ENCODE measurements around the gene PES1. TPM values are rescaled to one million over a fixed set of nuclear protein-coding genes. Genes with fewer than 3 reads are reported as not detected.

PES1 gene
- total RNA-seq, 4 donors from 2014 or later = 28.2 to 55.7 (median 42.9) TPM

DNA sequence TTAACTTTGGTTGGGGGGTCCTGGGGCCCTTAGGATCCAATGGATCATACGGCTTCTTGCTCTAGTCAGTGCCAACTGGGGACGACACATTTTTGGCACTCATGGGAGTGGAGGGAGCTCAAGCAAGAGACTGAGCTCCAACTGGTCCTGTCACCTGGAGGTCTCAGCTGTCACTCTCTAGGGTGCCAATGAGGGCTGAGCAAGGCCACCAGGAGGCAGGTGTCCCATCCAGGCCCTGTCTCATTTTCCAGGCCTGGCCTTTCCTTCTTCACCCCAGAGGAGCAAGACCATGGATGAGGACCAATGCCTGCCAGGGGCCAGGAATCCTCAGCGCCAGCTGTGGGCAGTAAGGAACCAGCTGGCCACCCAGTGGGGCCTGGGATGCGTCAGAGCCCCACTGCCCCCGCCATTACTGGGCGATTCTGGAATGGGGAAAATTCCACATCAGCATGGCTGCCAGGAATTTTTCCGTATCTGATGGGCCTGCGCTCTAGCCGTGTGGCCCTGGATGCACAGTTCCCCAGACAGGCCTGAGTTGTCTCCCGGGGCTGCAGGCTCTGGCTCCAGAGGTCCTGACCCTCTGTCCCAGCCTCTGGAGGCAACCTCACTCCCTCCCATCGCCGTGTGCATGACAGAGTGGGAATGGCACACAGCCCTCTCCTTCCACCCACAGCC lies 16.6 kb downstream of the PES1 start:
- peaks cover 0 to 7% (median 0%) of the 10 kb centered on the region in 4 donors for H3K27me3 ChIP-seq
- peaks cover 8 to 22% (median 18%) of the 10 kb centered on the region in 4 donors for H3K4me1 ChIP-seq
- peak overlapping the region; percentile 27 to 65 (median 46) for H3K27ac ChIP-seq (replicated peaks in 1 of 4)
- peak overlapping the region; percentile 19 to 39 (median 27) for H3K4me3 ChIP-seq
- intact Hi-C loops (cut with DNase I) = no loop called here
- H3K9me3 ChIP-seq = no peaks in the 10 kb centered on the region
- H3K36me3 ChIP-seq = peaks cover 39 to 50% (median 48%) of the 10 kb centered on the region in 4 donors
- no peak for DNase-seq (ENCODE audit: extremely low spot score)
- TF ChIP-seq, protein P1, sequence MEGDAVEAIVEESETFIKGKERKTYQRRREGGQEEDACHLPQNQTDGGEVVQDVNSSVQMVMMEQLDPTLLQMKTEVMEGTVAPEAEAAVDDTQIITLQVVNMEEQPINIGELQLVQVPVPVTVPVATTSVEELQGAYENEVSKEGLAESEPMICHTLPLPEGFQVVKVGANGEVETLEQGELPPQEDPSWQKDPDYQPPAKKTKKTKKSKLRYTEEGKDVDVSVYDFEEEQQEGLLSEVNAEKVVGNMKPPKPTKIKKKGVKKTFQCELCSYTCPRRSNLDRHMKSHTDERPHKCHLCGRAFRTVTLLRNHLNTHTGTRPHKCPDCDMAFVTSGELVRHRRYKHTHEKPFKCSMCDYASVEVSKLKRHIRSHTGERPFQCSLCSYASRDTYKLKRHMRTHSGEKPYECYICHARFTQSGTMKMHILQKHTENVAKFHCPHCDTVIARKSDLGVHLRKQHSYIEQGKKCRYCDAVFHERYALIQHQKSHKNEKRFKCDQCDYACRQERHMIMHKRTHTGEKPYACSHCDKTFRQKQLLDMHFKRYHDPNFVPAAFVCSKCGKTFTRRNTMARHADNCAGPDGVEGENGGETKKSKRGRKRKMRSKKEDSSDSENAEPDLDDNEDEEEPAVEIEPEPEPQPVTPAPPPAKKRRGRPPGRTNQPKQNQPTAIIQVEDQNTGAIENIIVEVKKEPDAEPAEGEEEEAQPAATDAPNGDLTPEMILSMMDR (IDR thresholded peaks at IDR 0.05) = no peak
- TF ChIP-seq EP300 (IDR thresholded peaks at IDR 0.05) (no peak), POLR2AphosphoS5 (IDR thresholded peaks at IDR 0.05) (no peak), POLR2A (IDR thresholded peaks at IDR 0.05; ENCODE audit: low read depth) (no peak)
- WGBS = 52% methylated on average over 9 of the region's 12 CpGs

DNA sequence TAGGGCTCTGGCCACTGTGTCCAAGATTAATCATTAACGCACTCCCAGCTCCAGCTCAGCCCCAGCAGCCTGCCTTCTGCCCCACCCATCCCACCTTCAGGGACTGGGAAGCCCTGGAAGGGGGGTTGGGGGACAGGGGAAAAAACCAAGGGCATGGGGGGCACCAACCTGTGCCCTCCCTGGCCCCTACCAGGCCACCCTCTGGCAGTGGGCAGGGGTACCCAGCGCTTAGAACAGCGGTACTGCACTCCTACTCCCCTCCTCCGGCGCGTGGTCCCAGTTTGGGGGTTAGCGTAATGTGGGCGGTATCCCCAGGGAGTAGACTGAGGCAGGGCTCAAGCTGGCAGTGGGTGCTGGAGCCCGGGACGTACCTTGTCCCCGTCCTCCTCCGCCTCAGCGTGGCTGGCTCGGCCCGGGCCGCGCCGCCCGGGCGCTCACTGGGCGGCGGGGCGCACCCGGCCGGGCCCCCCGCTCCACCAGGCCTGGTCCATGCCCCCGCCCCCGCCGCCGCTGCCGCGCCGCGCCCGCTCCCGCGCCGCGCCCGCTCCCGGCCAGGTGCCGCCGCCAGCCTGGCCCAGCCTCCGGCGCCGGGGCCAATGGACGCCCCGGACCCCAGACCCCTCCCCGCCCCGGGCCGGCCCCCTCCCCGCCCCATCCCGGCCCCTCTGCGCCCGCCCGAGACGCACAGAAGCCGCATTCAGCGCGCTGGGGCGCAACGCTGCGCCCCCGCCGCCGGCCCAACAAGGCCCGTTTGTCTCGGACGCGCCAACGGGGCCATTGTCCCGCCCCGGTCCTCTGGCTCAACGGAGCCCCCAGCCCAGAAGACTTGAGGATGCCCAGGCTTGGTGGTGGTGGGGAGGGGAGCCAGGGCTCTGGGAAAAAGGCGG lies 17.4 kb downstream of the PES1 start, which contains the start of gene GAL3ST1:
GAL3ST1 (minus strand) TSS at position 571 of the 887 bp plus-strand sequence. CDS start 17,273 bp downstream, outside the sequence.
- DNase-seq (ENCODE audit: extremely low spot score) = no peak
- 41% methylated on average over 5 of the region's 75 CpGs for WGBS
- H3K36me3 ChIP-seq = peaks cover 31 to 42% (median 40%) of the 10 kb centered on the region in 4 donors
- intact Hi-C loops (cut with DNase I) = no loop called here
- H3K4me1 ChIP-seq = peaks cover 8 to 22% (median 18%) of the 10 kb centered on the region in 4 donors
- no peaks in the 10 kb centered on the region for H3K9me3 ChIP-seq
- peak within 1 kb of the TSS; percentile 25 to 39 (median 28) for H3K4me3 ChIP-seq
- peaks cover 0 to 7% (median 0%) of the 10 kb centered on the region in 4 donors for H3K27me3 ChIP-seq
- H3K27ac ChIP-seq (replicated peaks in 1 of 4) = peak within 1 kb of the TSS; percentile 19 to 65 (median 44)
- TF ChIP-seq, protein P1 (IDR thresholded peaks at IDR 0.05) = no peak
- no peak for TF ChIP-seq POLR2AphosphoS5 (IDR thresholded peaks at IDR 0.05)
- TF ChIP-seq EP300 (IDR thresholded peaks at IDR 0.05) = no peak
- TF ChIP-seq POLR2A (IDR thresholded peaks at IDR 0.05; ENCODE audit: low read depth) = no peak

DNA sequence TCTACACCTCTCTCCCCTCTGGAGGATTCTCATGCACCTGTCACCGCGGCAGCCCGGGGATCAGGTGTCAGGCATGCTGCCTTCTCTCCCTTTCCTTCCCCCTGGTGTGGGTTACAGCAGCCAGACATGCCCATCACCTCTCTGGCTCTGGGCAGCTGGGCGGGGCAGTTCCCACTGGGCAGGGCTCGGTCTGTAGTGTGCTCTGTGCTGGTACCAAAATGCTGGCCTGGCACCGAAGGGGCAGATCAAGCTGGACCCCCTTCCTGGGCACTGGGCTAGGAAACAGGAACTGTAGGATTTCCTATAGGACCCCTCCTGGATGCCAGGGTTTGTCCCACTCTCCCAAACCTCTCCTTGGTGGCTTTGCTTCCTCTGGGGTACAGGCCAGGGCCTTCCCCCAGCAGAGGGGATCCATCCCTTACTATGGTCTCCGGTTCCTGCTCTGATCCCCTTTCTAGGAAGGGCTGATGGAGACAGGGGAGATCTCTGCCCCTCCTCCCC lies 18.1 kb downstream of the PES1 start:
- DNase-seq (ENCODE audit: extremely low spot score) = no peak
- 55% methylated on average over 5 of the region's 7 CpGs for WGBS
- peaks cover 8 to 22% (median 18%) of the 10 kb centered on the region in 4 donors for H3K4me1 ChIP-seq
- H3K9me3 ChIP-seq = no peaks in the 10 kb centered on the region
- H3K36me3 ChIP-seq = peaks cover 24 to 35% (median 33%) of the 10 kb centered on the region in 4 donors
- H3K27ac ChIP-seq (replicated peaks in 1 of 4) = peak overlapping the region in 3 of 4 donors; percentile 19 to 62 (median 20)
- peak overlapping the region in 3 of 4 donors; percentile 20 to 27 (median 25) for H3K4me3 ChIP-seq
- no peak for TF ChIP-seq POLR2A (IDR thresholded peaks at IDR 0.05; ENCODE audit: low read depth)
- no peak for TF ChIP-seq POLR2AphosphoS5 (IDR thresholded peaks at IDR 0.05)
- TF ChIP-seq EP300 (IDR thresholded peaks at IDR 0.05) = no peak
- TF ChIP-seq, protein P1 (IDR thresholded peaks at IDR 0.05) = no peak
- H3K27me3 ChIP-seq = peaks cover 0 to 7% (median 0%) of the 10 kb centered on the region in 4 donors
- intact Hi-C loops (cut with DNase I) = no loop called here

DNA sequence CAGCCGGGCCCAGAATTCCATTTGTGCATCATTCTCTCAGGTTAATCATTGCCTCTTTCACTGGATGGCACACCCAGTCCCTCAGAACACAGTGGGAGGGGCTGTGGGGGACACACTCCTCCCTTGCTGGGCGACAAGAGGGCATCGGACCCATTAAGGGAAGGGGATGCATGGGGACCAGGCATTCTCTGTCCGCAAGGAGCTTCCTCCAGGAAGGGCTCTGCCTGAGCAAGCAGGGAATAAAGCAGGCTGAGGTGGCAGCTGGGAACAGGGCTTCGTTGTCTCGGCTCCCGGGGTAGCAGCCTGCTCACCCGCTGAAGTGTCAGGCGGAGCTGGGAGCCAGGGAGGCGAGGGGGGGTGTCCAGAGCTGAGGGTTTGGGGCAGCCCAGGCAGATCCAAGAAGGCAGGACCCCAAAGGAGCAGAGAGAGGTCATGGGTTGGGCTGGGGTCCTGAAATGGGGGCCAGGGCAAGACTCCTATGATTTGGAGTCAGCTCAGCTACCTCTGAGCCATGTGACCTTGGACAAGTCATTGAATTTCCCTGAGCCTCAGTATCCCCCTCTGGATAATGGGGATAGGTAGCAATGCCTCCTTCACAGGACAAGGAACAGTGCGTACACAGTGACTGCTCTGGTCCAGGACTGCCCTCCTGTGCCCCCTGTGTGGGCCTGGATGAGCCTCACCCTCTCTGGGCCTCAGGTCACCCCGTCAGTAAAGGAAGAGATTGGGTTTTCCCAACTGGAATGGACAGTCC lies 18.7 kb downstream of the PES1 start:
- Histone ChIP-seq H3K27ac (replicated peaks in 1 of 4) (no peak overlapping the region), H3K27me3 (peaks cover 0 to 13% (median 0%) of the 10 kb centered on the region in 4 donors), H3K9me3 (no peaks in the 10 kb centered on the region), H3K4me3 (no peak overlapping the region), H3K36me3 (peaks cover 18 to 29% (median 26%) of the 10 kb centered on the region in 4 donors), H3K4me1 (peaks cover 8 to 22% (median 18%) of the 10 kb centered on the region in 4 donors)
- DNase-seq (ENCODE audit: extremely low spot score) = no peak
- 44% methylated on average over 7 of the region's 12 CpGs for WGBS
- intact Hi-C loops (cut with DNase I) = no loop called here
- TF ChIP-seq EP300 (IDR thresholded peaks at IDR 0.05) (no peak), POLR2AphosphoS5 (IDR thresholded peaks at IDR 0.05) (no peak), POLR2A (IDR thresholded peaks at IDR 0.05; ENCODE audit: low read depth) (no peak)
- TF ChIP-seq, protein P1 (IDR thresholded peaks at IDR 0.05) = no peak

All from esophagus muscularis mucosa (tissue), 4 donors.